Neural progenitor cell (in vitro differentiated cells): ENCODE measurements around the gene TUBA4B.

ENCODE experiments used
- EZH2 ChIP-seq: fragments of 200-600 bp; sonication (generic); IDR thresholded peaks from 2 replicates; pipeline ENCODE4 v1.6.1; 2017; ENCODE audit warnings: antibody characterized with exemption, mild to moderate bottlenecking, moderate library complexity
- EZH2phosphoT487 ChIP-seq: fragments of 200-600 bp; sonication (generic); IDR thresholded peaks from 2 replicates; pipeline ENCODE4 v1.6.1; 2017; ENCODE audit warnings: antibody characterized with exemption
- TF ChIP-seq, protein P1 (sequence below): fragments of 200-600 bp; sonication (generic); IDR thresholded peaks from 2 replicates; pipeline ENCODE4 v1.5.1; 2017; ENCODE audit warnings: antibody characterized with exemption, mild to moderate bottlenecking

DNA sequence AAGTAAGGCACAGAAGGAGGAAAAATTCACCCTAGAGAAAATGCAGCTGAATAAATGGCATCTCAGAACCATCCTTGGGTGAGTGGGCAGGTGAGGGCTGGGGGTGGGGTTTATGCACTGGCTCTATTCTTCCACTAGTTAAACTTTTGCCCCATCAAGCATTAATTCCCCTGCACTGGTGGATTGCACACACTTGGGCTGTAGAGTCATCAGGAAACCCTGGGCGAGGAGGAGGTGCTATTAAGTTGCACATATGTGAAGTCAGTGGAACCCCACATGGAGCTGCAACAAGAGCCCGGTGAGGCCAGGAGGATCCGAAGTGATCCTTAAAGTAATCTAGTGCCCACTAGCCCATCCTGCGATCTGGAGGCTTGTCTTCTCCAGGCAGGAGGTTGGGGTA lies 19.3 kb downstream of the TUBA4B start:
- TF ChIP-seq, protein P1, sequence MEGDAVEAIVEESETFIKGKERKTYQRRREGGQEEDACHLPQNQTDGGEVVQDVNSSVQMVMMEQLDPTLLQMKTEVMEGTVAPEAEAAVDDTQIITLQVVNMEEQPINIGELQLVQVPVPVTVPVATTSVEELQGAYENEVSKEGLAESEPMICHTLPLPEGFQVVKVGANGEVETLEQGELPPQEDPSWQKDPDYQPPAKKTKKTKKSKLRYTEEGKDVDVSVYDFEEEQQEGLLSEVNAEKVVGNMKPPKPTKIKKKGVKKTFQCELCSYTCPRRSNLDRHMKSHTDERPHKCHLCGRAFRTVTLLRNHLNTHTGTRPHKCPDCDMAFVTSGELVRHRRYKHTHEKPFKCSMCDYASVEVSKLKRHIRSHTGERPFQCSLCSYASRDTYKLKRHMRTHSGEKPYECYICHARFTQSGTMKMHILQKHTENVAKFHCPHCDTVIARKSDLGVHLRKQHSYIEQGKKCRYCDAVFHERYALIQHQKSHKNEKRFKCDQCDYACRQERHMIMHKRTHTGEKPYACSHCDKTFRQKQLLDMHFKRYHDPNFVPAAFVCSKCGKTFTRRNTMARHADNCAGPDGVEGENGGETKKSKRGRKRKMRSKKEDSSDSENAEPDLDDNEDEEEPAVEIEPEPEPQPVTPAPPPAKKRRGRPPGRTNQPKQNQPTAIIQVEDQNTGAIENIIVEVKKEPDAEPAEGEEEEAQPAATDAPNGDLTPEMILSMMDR: no peak
- TF ChIP-seq EZH2: no peak
- TF ChIP-seq EZH2phosphoT487: no peak
